Subcutaneous abdominal adipose tissue (tissue), 5 donors: ENCODE data around the gene WWOX.

Experiments used
- H3K27ac ChIP-seq: one replicate; pipeline ENCODE4 v1.7.0; 2013; ENCODE audit warnings: low read depth, mild to moderate bottlenecking, inconsistent platforms, low read length, moderate library complexity
- H3K27me3 ChIP-seq, 5 donors: one replicate each; pipeline ENCODE4 v1.7.0; 2013; ENCODE audit warnings: low read length in 5 of 5, inconsistent platforms in 1 of 5; ENCODE audit not compliant: control insufficient read depth in 5 of 5, insufficient read depth in 4 of 5
- H3K36me3 ChIP-seq, 5 donors: one replicate each; pipeline ENCODE4 v1.7.0; 2013; ENCODE audit warnings: low read length in 5 of 5; ENCODE audit not compliant: control insufficient read depth in 5 of 5, insufficient read depth in 5 of 5
- H3K4me1 ChIP-seq, 5 donors: one replicate each; pipeline ENCODE4 v1.7.0; 2013; ENCODE audit warnings: low read length in 5 of 5, mild to moderate bottlenecking in 3 of 5, moderate library complexity in 1 of 5; ENCODE audit not compliant: control insufficient read depth in 5 of 5, insufficient read depth in 5 of 5
- H3K4me3 ChIP-seq, 5 donors: one replicate each; pipeline ENCODE4 v1.7.0; 2013; ENCODE audit warnings: low read length in 5 of 5, low read depth in 1 of 5
- H3K9ac ChIP-seq, 5 donors: one replicate each; pipeline ENCODE4 v1.7.0; 2013; ENCODE audit warnings: low read length in 5 of 5, mild to moderate bottlenecking in 4 of 5, moderate library complexity in 3 of 5
- H3K9me3 ChIP-seq, 5 donors: one replicate each; pipeline ENCODE4 v1.7.0; 2013; ENCODE audit warnings: low read length in 5 of 5; ENCODE audit not compliant: control insufficient read depth in 5 of 5
- donor health status: healthy.
- donor health status: healthy.
- donor health status: healthy.
- donor health status: healthy.
- donor health status: healthy.

The WWOX gene

DNA sequence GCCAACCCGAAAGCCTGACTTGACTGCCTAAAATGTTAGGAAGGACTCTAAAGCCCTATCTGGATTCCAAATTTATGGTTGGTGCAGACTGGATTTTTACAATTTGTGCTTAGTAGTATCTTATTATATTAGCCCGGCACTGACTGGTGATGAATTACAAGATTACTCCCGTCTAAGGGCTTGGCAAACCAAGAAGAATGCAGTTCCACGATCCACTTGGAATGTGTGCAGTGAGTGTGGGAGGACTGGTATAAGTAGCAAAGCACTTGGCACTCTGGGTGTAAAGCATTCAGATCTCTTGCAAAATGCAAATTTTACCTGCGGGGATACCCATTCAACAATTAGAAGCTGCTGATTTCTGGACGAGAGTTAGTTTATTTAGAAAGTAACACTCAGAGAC lies 961.7 kb downstream of the WWOX start:
- Histone ChIP-seq H3K36me3 (no peaks in the 10 kb centered on the region), H3K9me3 (no peaks in the 10 kb centered on the region), H3K27ac (no peak overlapping the region), H3K4me1 (peaks cover 0 to 4% (median 0%) of the 10 kb centered on the region in 5 donors), H3K9ac (no peak overlapping the region), H3K27me3 (no peaks in the 10 kb centered on the region), H3K4me3 (no peak overlapping the region)

GRCh38 chr16:79062336-79062735 lies 962.9 kb downstream of the WWOX start:
- Histone ChIP-seq H3K9ac (no peak overlapping the region), H3K36me3 (no peaks in the 10 kb centered on the region)

DNA sequence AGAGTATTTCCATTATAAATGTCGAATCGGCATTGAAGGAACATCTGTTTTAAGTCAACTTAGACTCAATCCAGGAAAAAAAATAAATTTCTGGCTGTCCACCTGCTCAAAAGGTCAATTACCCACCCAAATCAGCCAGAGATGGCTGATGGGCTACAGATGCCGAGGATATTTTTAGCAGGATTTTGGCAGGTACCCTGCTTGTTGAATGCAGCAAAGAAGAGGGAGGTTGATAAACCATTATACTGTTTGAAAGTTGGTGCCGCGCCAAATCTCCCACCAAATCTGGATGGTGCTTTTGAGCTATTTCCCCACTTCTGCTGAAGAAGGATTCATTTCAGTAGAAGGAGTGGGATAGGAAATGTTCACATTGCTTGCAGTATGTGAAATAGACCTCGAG lies 963.4 kb downstream of the WWOX start:
- no peaks in the 10 kb centered on the region for H3K9me3 ChIP-seq
- H3K4me1 ChIP-seq = peaks cover 0 to 4% (median 0%) of the 10 kb centered on the region in 5 donors
- H3K36me3 ChIP-seq = no peaks in the 10 kb centered on the region
- H3K27ac ChIP-seq = no peak overlapping the region
- H3K27me3 ChIP-seq = no peaks in the 10 kb centered on the region
- no peak overlapping the region for H3K9ac ChIP-seq
- H3K4me3 ChIP-seq = no peak overlapping the region

More at GRCh38 chr16:79062336-79062735, 962.9 kb downstream of the WWOX start:
- H3K27me3 ChIP-seq = no peaks in the 10 kb centered on the region
- no peak overlapping the region for H3K4me3 ChIP-seq
- H3K27ac ChIP-seq = no peak overlapping the region
- H3K9me3 ChIP-seq = no peaks in the 10 kb centered on the region
- H3K4me1 ChIP-seq = peaks cover 0 to 4% (median 0%) of the 10 kb centered on the region in 5 donors

DNA sequence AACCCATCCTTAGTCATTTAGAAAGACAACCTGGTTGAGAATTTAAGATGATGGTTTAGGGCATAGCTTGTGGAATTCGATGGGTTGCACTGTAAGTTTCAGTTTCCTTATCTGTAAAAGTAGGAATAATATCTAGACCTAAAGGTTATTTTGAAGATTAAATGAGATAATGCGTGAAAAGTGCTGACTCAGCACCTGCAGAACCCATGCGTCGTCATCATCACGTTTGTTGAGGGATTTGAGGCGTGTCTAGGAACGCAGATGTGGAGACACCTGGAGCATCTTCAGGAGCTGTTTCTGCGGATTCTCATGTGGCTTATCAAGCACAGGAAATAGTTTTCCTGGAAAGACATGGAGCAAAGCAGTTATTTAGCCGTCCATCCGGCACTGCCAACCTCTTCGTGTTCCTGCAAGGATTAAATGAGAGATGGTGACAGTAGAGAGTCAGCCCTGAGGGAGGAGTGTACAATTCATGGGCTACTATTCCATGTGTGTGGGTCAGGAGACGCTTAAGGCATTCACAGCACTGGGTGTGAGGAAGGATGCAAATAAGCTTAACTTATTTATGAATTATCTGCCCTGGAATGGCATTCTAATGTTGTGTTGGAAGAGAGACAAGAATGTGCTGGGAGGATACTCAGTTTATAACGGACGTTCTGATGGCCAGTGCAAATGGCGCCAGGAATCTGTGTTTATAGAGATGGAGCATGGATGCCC lies 965.0 kb downstream of the WWOX start:
- H3K27ac ChIP-seq = no peak overlapping the region
- H3K4me3 ChIP-seq = no peak overlapping the region
- no peak overlapping the region for H3K9ac ChIP-seq
- no peaks in the 10 kb centered on the region for H3K27me3 ChIP-seq
- no peaks in the 10 kb centered on the region for H3K9me3 ChIP-seq
- no peaks in the 10 kb centered on the region for H3K36me3 ChIP-seq
- peaks cover 0 to 4% (median 0%) of the 10 kb centered on the region in 5 donors for H3K4me1 ChIP-seq

DNA sequence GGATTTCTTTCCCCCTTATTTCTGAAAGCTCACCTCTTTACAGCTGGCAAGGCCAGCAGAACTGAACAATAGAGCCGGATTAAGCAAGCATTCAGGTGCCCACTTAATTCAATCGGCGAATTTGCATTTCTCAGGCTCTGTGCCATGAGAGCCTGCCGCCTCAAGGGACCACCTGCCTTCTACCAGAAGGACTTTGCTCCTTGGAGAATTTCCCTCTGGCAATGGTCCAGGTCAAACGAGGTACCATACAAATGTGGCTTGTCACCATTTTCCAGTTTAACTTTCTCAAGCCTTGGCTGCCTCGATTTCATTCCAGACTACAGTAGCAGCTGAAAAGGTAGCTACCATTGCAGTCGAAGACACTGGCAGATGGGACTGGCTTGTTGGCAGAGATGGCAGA lies 967.1 kb downstream of the WWOX start:
- Histone ChIP-seq H3K36me3 (no peaks in the 10 kb centered on the region), H3K27me3 (no peaks in the 10 kb centered on the region), H3K27ac (no peak overlapping the region), H3K9me3 (no peaks in the 10 kb centered on the region), H3K4me1 (peaks cover 0 to 3% (median 0%) of the 10 kb centered on the region in 5 donors), H3K4me3 (no peak overlapping the region), H3K9ac (no peak overlapping the region)

DNA sequence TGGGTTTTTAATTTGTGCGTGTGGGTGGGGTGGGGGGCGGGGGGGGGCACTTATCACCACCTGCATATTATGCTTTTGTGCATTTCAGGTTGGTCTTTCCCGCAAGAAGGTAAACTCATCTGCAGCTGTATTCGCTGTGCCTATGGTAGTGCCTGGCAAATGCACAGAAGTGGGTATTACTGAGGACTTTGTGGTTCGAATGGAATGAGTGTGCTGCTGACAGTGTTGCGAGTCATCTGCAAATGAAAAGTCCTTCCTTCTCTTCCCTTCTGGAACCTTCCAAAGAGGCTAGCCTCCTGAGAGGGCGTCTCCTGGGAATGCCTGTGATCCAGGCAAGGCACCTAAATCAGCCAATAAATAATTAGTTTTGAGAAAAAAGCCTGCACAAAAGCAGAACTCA lies 968.1 kb downstream of the WWOX start:
- no peak overlapping the region for H3K4me3 ChIP-seq
- H3K27ac ChIP-seq = no peak overlapping the region
- peaks cover 0 to 5% (median 0%) of the 10 kb centered on the region in 5 donors for H3K4me1 ChIP-seq
- H3K27me3 ChIP-seq = no peaks in the 10 kb centered on the region
- H3K36me3 ChIP-seq = no peaks in the 10 kb centered on the region
- H3K9ac ChIP-seq = no peak overlapping the region
- H3K9me3 ChIP-seq = no peaks in the 10 kb centered on the region

DNA sequence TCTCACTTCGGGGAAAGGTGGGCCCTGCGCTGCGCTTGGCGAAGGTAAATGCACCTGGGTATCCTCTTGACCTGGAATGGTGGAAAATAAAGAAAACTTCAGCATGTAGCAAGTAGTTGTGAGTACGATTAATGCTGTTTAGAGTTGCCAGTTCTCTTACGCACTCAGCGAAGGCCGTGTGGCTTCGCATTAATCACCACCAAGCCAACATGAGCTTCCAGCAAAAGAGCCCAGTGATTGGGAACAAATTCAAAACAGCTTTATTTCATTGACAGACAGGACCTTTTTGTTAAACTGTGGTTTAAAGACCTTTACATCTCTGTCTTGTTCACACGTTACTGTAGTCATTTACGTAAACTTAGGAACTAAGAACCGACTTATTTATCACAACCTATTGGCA lies 969.7 kb downstream of the WWOX start:
- Histone ChIP-seq H3K9ac (no peak overlapping the region), H3K36me3 (no peaks in the 10 kb centered on the region), H3K9me3 (no peaks in the 10 kb centered on the region), H3K4me1 (peaks cover 0 to 5% (median 0%) of the 10 kb centered on the region in 5 donors), H3K27ac (no peak overlapping the region), H3K27me3 (no peaks in the 10 kb centered on the region), H3K4me3 (no peak overlapping the region)

- no peaks in the 10 kb centered on the region for H3K9me3 ChIP-seq
- H3K9ac ChIP-seq = no peak overlapping the region
- no peak overlapping the region for H3K27ac ChIP-seq
- no peaks in the 10 kb centered on the region for H3K27me3 ChIP-seq
- no peak overlapping the region for H3K4me3 ChIP-seq
- H3K36me3 ChIP-seq = no peaks in the 10 kb centered on the region
- H3K4me1 ChIP-seq = peaks cover 0 to 5% (median 0%) of the 10 kb centered on the region in 5 donors
Observed at GRCh38 chr16:79069633-79070032, 970.2 kb downstream of the WWOX start.

GRCh38 chr16:79071424-79071823 lies 972.0 kb downstream of the WWOX start:
- no peaks in the 10 kb centered on the region for H3K27me3 ChIP-seq
- no peaks in the 10 kb centered on the region for H3K36me3 ChIP-seq
- H3K4me3 ChIP-seq = no peak overlapping the region
- H3K9me3 ChIP-seq = no peaks in the 10 kb centered on the region
- no peak overlapping the region for H3K9ac ChIP-seq
- H3K4me1 ChIP-seq = peaks cover 0 to 5% (median 0%) of the 10 kb centered on the region in 5 donors
- H3K27ac ChIP-seq = no peak overlapping the region

DNA sequence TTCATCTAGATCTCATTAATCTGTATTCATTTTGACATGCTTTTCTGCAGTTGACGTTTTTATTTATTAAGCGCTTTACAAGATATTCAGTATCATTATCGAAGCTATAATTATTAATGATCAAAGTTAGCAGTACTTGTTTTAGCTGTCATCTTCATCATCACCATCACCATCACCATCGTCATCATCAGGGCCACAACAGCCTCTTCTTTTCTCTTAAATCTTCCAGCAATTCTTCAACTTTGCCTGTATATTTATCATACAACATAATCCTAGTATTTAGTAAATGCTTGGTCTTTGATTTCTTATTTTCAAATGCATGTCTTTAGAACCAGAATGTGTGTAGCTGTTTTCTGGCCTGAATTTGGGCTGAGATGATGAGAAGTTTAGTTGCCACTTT lies 973.1 kb downstream of the WWOX start:
- Histone ChIP-seq H3K4me3 (no peak overlapping the region), H3K36me3 (no peaks in the 10 kb centered on the region), H3K9ac (no peak overlapping the region), H3K9me3 (no peaks in the 10 kb centered on the region), H3K27ac (no peak overlapping the region), H3K4me1 (peaks cover 0 to 5% (median 2%) of the 10 kb centered on the region in 5 donors), H3K27me3 (no peaks in the 10 kb centered on the region)
